T-helper 17 cell (primary cell): Measurements from ENCODE around the gene PTPRM. TPM values are rescaled to one million over a fixed set of nuclear protein-coding genes. Genes with fewer than 3 reads are reported as not detected.
A peak's percentile ranks its signal among the peaks of the same experiment; 100 is the strongest.
"Not testable (repeated sequence)": the region's sequence is repeated elsewhere in the genome, so short reads cannot be mapped to it uniquely, and the experiment has no call there.

Experiments
- ATAC-seq: fragments of 150-1000 bp; cut with Tn5 transposase; 2 replicates; pipeline ENCODE4 v1.10.0; 2021; ENCODE audit warnings: mild to moderate bottlenecking, moderate library complexity
- DNase-seq, 3 donors: peaks; one replicate each; pipeline versions ENCODE4 v3.0.0 to v3.0.0-alpha.2; 2020 to 2021
- H3K9me3 ChIP-seq: one replicate; pipeline ENCODE4 v1.7.0; 2013; ENCODE audit warnings: low read length, mild to moderate bottlenecking; ENCODE audit not compliant: control insufficient read depth, poor library complexity, severe bottlenecking
- H3K27ac Mint-ChIP-seq: one replicate; pipeline ENCODE4 v1.8.0; 2022; ENCODE audit warnings: mild to moderate bottlenecking, moderate library complexity, mixed read lengths
- H3K27me3 Mint-ChIP-seq: one replicate; pipeline ENCODE4 v1.8.0; 2022; ENCODE audit warnings: mixed read lengths
- H3K36me3 Mint-ChIP-seq: one replicate; pipeline ENCODE4 v1.8.0; 2022; ENCODE audit warnings: low read depth, mixed read lengths
- H3K4me1 Mint-ChIP-seq: one replicate; pipeline ENCODE4 v1.8.0; 2022; ENCODE audit warnings: mild to moderate bottlenecking, mixed read lengths
- H3K4me3 Mint-ChIP-seq: one replicate; pipeline ENCODE4 v1.8.0; 2022; ENCODE audit warnings: mild to moderate bottlenecking, moderate library complexity, mixed read lengths
- total RNA-seq, 4 donors: library from RNA in 2 of 4; stranded (reverse) in 2 of 4; gene quantifications; one replicate each; pipeline ENCODE4 v1.2.3 and lab custom pipeline; 2022 to 2026

Gene PTPRM
- total RNA-seq, 2 donors from 2014 or later = 25.6 to 44.8 TPM

DNA sequence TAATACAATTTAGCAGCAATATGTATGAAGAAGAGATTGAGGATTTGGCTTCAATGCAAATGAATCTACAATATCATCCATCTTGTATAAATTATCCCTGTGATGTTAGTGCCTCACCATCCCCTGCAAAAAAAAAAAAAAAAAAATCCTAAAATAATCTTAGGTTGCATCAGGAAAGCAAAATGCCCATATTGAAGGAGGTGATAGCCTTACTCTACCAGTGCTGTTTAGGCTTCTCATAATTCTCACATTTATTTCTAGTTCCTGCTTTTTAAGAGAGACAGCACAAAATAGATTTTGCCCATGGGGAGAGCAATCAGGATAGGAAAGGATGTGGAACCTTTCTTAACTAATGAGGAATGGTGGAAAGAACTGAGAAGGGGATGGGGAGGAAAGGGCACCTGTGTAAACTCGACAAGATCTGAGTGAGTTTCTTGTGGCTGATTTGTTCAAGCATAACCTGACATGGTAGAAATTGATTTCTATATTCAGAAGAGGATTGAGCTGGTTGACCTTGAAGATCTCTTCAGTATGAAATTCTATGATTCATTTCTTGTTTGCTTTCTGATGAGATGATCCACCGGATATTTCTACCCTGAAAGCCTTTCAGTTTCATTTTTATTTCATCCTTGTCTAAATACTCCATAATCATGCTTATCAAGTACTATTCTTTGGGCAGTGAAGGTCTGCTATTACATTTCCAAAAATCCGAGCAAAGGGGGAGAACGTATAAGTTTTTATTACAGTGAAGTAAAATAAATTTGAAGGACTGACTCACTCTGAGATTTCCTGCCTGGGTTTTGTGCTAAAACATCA is 391.2 kb downstream of the PTPRM start:
- DNase-seq = no peak
- Mint-ChIP-seq H3K4me1 (peaks cover 13% of the 10 kb centered on the region), H3K4me3 (peak overlapping the region; percentile 66), H3K36me3 (no peaks in the 10 kb centered on the region), H3K27me3 (no peaks in the 10 kb centered on the region), H3K27ac (peak overlapping the region; percentile 86)
- peaks cover 2% of the 10 kb centered on the region for H3K9me3 ChIP-seq
- ATAC-seq = peak; percentile 32

- peak overlapping the region; percentile 66 for H3K4me3 Mint-ChIP-seq
- peak overlapping the region; percentile 86 for H3K27ac Mint-ChIP-seq
- no peak for DNase-seq
- no peak for ATAC-seq
- H3K4me1 Mint-ChIP-seq = peaks cover 13% of the 10 kb centered on the region
- H3K9me3 ChIP-seq = no peaks in the 10 kb centered on the region
- no peaks in the 10 kb centered on the region for H3K36me3 Mint-ChIP-seq
- no peaks in the 10 kb centered on the region for H3K27me3 Mint-ChIP-seq
Observed at GRCh38 chr18:7958897-7959146, 391.7 kb downstream of the PTPRM start.

DNA sequence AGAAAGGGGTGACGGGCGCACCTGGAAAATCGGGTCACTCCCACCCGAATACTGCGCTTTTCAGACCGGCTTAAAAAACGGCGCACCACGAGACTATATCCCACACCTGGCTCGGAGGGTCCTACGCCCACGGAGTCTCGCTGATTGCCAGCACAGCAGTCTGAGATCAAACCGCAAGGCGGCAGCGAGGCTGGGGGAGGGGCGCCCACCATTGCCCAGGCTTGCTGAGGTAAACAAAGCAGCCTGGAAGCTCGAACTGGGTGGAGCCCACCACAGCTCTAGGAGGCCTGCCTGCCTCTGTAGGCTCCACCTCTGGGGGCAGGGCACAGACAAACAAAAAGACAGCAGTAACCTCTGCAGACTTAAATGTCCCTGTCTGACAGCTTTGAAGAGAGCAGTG is 399.6 kb downstream of the PTPRM start:
- H3K4me1 Mint-ChIP-seq, H3K9me3 ChIP-seq, H3K4me3 Mint-ChIP-seq, H3K27ac Mint-ChIP-seq, H3K27me3 Mint-ChIP-seq, ATAC-seq, H3K36me3 Mint-ChIP-seq, DNase-seq: not testable (repeated sequence)

DNA sequence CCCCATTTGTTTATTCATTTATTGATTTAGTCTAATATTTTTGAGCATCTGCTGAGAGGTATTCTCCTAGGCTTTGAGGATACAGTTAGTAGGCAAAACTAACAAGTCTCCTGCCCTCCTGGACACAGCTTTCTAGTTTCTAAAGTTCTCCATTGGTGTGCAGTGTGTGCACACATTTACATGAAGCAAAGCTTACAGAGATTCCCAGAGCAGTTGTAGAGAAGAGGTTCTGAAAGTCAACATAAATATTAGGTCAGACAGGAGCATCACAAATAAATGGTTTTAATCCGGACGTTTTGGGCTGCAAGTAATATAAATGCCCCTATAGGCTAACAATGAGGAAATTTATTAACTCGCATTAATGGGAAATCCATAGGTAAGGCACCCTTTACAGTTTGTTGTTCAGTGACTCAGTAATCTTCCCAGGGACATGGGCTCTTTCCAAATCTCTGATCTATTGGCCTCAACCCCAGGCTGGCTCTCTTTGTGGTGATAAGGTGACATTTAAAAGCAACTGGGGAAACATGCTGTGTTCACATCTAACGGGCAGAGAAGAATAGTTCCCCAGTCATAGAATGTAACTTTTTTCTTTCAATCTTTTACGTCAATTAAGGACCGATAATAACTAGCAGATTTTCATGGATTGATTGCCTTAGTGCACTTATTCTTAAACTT is 407.2 kb downstream of the PTPRM start:
- no peaks in the 10 kb centered on the region for H3K4me1 Mint-ChIP-seq
- ATAC-seq = no peak
- no peak overlapping the region for H3K4me3 Mint-ChIP-seq
- no peaks in the 10 kb centered on the region for H3K36me3 Mint-ChIP-seq
- H3K9me3 ChIP-seq = no peaks in the 10 kb centered on the region
- no peak overlapping the region for H3K27ac Mint-ChIP-seq
- no peaks in the 10 kb centered on the region for H3K27me3 Mint-ChIP-seq
- DNase-seq = no peak

DNA sequence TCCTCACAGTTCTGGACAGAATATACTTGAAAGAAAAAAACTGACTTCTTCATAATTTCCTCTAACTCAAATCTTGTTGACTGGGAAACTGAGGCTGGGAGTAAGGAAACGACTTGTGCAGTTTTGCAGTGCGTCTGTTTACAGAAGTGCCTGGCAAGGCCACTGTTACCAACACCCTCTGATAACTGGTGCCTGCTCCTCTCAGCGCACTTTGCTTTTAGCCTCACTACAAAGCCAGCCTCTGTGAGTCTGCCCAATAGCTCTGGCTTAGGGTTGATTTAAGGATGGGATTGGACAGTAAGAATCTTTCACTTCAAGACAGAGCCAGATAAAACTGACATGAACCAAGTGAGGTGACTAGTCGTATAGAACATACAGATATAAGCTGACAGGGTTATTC is 410.8 kb downstream of the PTPRM start:
- ATAC-seq = no peak
- H3K27ac Mint-ChIP-seq = no peak overlapping the region
- H3K36me3 Mint-ChIP-seq = no peaks in the 10 kb centered on the region
- H3K9me3 ChIP-seq = no peaks in the 10 kb centered on the region
- no peak for DNase-seq
- no peak overlapping the region for H3K4me3 Mint-ChIP-seq
- no peaks in the 10 kb centered on the region for H3K4me1 Mint-ChIP-seq
- no peaks in the 10 kb centered on the region for H3K27me3 Mint-ChIP-seq

- no peaks in the 10 kb centered on the region for H3K27me3 Mint-ChIP-seq
- no peak for ATAC-seq
- no peak overlapping the region for H3K4me3 Mint-ChIP-seq
- no peak for DNase-seq
- H3K9me3 ChIP-seq = no peaks in the 10 kb centered on the region
- H3K27ac Mint-ChIP-seq = no peak overlapping the region
- H3K36me3 Mint-ChIP-seq = no peaks in the 10 kb centered on the region
- no peaks in the 10 kb centered on the region for H3K4me1 Mint-ChIP-seq
Observed at GRCh38 chr18:7978834-7979233, 411.7 kb downstream of the PTPRM start.

GRCh38 chr18:7979714-7980113 is 412.6 kb downstream of the PTPRM start:
- Mint-ChIP-seq H3K27ac (no peak overlapping the region), H3K27me3 (no peaks in the 10 kb centered on the region), H3K4me1 (no peaks in the 10 kb centered on the region), H3K36me3 (no peaks in the 10 kb centered on the region), H3K4me3 (no peak overlapping the region)
- ATAC-seq (no peak), DNase-seq (no peak)
- no peaks in the 10 kb centered on the region for H3K9me3 ChIP-seq

DNA sequence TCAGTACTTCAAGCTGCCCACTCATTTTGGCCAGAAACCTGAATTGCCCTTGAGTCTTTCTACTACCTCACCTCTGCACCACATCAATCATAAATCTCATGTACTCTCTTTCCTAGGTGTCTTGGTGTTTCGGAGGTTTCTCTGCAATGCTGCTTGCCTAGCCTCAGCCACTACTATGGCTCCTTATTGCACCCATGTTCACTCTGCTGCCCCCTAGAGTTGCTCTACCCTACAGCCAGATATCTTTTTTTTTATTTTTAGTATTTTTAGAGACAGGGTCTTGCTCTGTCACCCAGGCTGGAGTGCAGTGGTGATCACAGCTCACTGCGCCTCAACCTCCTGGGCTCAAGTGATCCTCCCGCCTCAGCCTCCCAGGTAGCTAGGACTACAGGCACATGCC is 413.0 kb downstream of the PTPRM start:
- Mint-ChIP-seq H3K4me3 (no peak overlapping the region), H3K36me3 (no peaks in the 10 kb centered on the region), H3K4me1 (no peaks in the 10 kb centered on the region), H3K27ac (no peak overlapping the region), H3K27me3 (no peaks in the 10 kb centered on the region)
- no peak for ATAC-seq
- no peaks in the 10 kb centered on the region for H3K9me3 ChIP-seq
- no peak for DNase-seq

DNA sequence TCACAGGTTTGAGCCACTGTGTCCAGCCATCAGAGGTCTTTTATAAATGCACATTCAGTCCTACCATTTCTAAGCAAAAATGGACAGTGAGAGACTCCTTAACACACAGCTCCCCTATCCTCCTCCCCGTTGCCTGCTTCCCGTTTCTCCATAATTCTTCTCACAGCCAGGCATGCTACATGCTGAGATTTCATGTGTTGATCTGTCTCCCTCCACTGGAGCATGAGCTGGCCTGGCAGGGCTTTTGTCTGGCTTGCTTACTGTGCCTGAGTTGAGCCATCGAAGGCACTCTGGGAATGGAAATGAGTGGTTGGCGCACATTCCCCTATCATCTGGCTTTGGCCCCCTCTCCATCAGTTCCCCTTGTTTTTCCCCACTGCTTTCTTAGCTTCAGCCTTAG is 413.5 kb downstream of the PTPRM start:
- Mint-ChIP-seq H3K4me3 (no peak overlapping the region), H3K27ac (no peak overlapping the region), H3K36me3 (no peaks in the 10 kb centered on the region), H3K4me1 (no peaks in the 10 kb centered on the region), H3K27me3 (no peaks in the 10 kb centered on the region)
- no peak for ATAC-seq
- no peaks in the 10 kb centered on the region for H3K9me3 ChIP-seq
- no peak for DNase-seq

- Mint-ChIP-seq H3K27me3 (no peaks in the 10 kb centered on the region), H3K36me3 (no peaks in the 10 kb centered on the region), H3K27ac (no peak overlapping the region), H3K4me3 (no peak overlapping the region), H3K4me1 (no peaks in the 10 kb centered on the region)
- H3K9me3 ChIP-seq = no peaks in the 10 kb centered on the region
- ATAC-seq (no peak), DNase-seq (no peak)
Observed at GRCh38 chr18:7982216-7982615, 415.1 kb downstream of the PTPRM start.

GRCh38 chr18:7987284-7987976 is 420.3 kb downstream of the PTPRM start:
- H3K9me3 ChIP-seq = no peaks in the 10 kb centered on the region
- Mint-ChIP-seq H3K36me3 (no peaks in the 10 kb centered on the region), H3K27ac (no peak overlapping the region), H3K27me3 (no peaks in the 10 kb centered on the region), H3K4me3 (no peak overlapping the region), H3K4me1 (peaks cover 4% of the 10 kb centered on the region)
- no peak for ATAC-seq
- DNase-seq = no peak

DNA sequence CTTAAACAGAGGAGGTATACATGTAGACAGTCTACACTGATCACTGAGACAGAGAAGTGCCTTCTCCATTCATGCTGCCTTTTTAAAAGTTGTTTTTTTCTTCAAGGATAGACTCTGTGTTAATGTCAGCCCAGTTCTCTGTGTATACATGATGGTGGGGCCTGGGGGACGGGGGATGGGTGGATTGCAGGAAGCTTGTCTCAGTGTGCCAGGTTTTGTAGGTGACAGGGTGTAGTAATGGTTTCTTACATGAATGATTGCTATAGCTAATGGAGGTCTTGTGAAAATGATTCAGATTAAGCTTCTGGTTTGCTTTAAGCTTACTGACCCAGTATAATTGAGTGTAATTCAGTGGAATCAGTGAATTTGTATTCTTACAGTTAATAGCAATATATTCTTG is 423.6 kb downstream of the PTPRM start:
- H3K36me3 Mint-ChIP-seq = no peaks in the 10 kb centered on the region
- H3K27ac Mint-ChIP-seq = no peak overlapping the region
- no peak overlapping the region for H3K4me3 Mint-ChIP-seq
- H3K27me3 Mint-ChIP-seq = no peaks in the 10 kb centered on the region
- ATAC-seq (no peak), DNase-seq (no peak)
- H3K9me3 ChIP-seq = no peaks in the 10 kb centered on the region
- H3K4me1 Mint-ChIP-seq = peaks cover 4% of the 10 kb centered on the region

- DNase-seq (no peak), ATAC-seq (no peak)
- no peaks in the 10 kb centered on the region for H3K9me3 ChIP-seq
- H3K36me3 Mint-ChIP-seq = no peaks in the 10 kb centered on the region
- no peaks in the 10 kb centered on the region for H3K4me1 Mint-ChIP-seq
- H3K4me3 Mint-ChIP-seq = no peak overlapping the region
- no peaks in the 10 kb centered on the region for H3K27me3 Mint-ChIP-seq
- H3K27ac Mint-ChIP-seq = no peak overlapping the region
Observed at GRCh38 chr18:8001711-8002301, 434.7 kb downstream of the PTPRM start.
